ENCODE results near the gene ZNF672. TPM values are rescaled to one million over a fixed set of nuclear protein-coding genes. Genes with fewer than 3 reads are reported as not detected.

ZNF672 gene
- total RNA-seq, 2 experiments from 2014 or later: 35.9 to 38.4 TPM

- no peak for TF ChIP-seq CTCF (IDR thresholded peaks at IDR 0.05)
- peaks cover 8 to 15% of the 10 kb centered on the region in 2 experiments for H3K27me3 ChIP-seq (ENCODE audit: control insufficient read depth in 1 of 2, insufficient read depth in 2 of 2, low read length in 2 of 2)
- intact Hi-C loops (cut with DNase I, micrococcal nuclease): no loop called here
- Mint-ChIP-seq H3K27ac (no peak overlapping the region), H3K4me1 (ENCODE audit: low read depth) (no peaks in the 10 kb centered on the region), H3K27me3 (peaks cover 49% of the 10 kb centered on the region), H3K4me3 (no peak overlapping the region), H3K9me3 (no peaks in the 10 kb centered on the region), H3K36me3 (ENCODE audit: low read depth) (no peaks in the 10 kb centered on the region)
- POLR2A ChIA-PET: no interaction called here
- H3K4me1 ChIP-seq (ENCODE audit: insufficient read depth, low read length): no peaks in the 10 kb centered on the region
- H3K27ac ChIP-seq (ENCODE audit: low read depth in 1 of 2, low read length in 2 of 2): no peak overlapping the region
- H3K36me3 ChIP-seq (ENCODE audit: insufficient read depth, low read length): no peaks in the 10 kb centered on the region
- CTCF ChIA-PET: interaction anchor here (0.7 kb wide), 1 partner anchor 75 kb away, joined by 5 read pairs; no protein-coding TSS in a partner anchor
- ATAC-seq (ENCODE audit: poor library complexity): no peak
- DNase-seq: no peak
- no peak overlapping the region for H3K4me3 ChIP-seq (ENCODE audit: low read length)
- H3K9me3 ChIP-seq (ENCODE audit: control insufficient read depth in 1 of 2, insufficient read depth in 1 of 2, low read length in 2 of 2): no peaks in the 10 kb centered on the region
Observed at GRCh38 chr1:248894837-248895236, 56.8 kb downstream of the ZNF672 start.

DNA sequence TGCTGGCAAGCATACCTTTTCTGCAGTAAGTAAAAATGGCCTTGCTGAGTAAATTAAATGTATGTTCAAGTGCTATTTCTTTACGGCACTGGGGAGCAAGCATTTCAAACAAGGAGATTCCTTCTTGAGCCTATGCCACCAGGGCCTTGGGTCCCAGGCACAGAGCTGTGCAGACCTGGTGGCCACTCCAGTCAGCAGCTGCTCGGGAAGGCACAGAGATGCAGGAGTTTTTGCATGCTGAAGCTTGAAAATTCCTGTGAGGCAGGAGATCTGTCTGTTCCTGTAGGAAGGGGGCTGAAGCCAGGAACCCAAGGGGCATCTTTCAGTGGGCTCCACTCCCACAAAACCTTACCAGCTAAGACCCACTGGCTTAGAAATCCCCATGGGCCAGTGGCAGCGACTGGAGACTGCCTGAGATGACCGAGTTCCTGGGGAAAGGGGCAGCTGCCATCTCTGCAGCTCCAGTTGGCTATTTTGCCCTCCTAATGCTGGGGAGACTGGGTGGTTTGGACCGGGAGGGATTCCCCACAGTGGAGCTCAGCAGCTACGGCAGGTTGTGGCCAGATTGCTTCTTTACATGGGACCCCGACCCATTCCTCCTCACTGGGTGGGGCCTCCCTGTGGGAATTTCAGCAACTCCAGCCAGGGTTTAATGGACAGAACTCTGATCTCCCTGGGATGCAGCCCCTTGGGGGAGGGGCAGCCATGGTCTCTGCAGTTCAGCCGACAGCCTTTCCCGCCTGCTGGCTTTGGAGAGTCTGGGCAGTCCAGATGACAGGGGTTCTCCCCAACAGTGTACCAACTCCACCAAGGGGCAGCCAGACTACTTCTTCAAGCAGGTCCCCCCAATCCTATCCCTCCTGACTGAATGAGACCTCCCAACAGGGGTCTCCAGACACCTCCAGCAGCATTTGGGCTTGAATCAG lies 59.7 kb downstream of the ZNF672 start:
- H3K36me3 ChIP-seq (ENCODE audit: insufficient read depth, low read length): no peaks in the 10 kb centered on the region
- H3K27ac ChIP-seq (ENCODE audit: low read depth in 1 of 2, low read length in 2 of 2): no peak overlapping the region
- Mint-ChIP-seq H3K4me1 (ENCODE audit: low read depth) (no peaks in the 10 kb centered on the region), H3K36me3 (ENCODE audit: low read depth) (no peaks in the 10 kb centered on the region), H3K9me3 (no peaks in the 10 kb centered on the region), H3K27ac (no peak overlapping the region), H3K4me3 (no peak overlapping the region), H3K27me3 (peaks cover 39% of the 10 kb centered on the region)
- ChIA-PET CTCF (no interaction called here), POLR2A (no interaction called here)
- no peak for TF ChIP-seq CTCF (IDR thresholded peaks at IDR 0.05)
- no peak overlapping the region for H3K4me3 ChIP-seq (ENCODE audit: low read length)
- H3K27me3 ChIP-seq (ENCODE audit: control insufficient read depth in 1 of 2, insufficient read depth in 2 of 2, low read length in 2 of 2): peaks cover 4 to 15% of the 10 kb centered on the region in 2 experiments
- no peaks in the 10 kb centered on the region for H3K9me3 ChIP-seq (ENCODE audit: control insufficient read depth in 1 of 2, insufficient read depth in 1 of 2, low read length in 2 of 2)
- ATAC-seq (ENCODE audit: poor library complexity) (no peak), DNase-seq (no peak)
- intact Hi-C loops (cut with DNase I, micrococcal nuclease): no loop called here
- no peaks in the 10 kb centered on the region for H3K4me1 ChIP-seq (ENCODE audit: insufficient read depth, low read length)

Small RNA genes lying within 50 kb of the gene (microRNA-seq; reads per million reads assigned to microRNA genes)
- 1.0 reads per million for gene MIR3124 (ENCODE audit: borderline microRNAs expressed, borderline replicate concordance)

Other genes with a start within 250 kb of the ZNF672 start
- not detected for gene OR2T10, start 240.5 kb upstream of the ZNF672 start, total RNA-seq
- gene OR2T11, start 203.1 kb upstream of the ZNF672 start, total RNA-seq: not detected
- not detected for gene OR2T35, start 192.9 kb upstream of the ZNF672 start, total RNA-seq
- gene OR2T27, start 182.7 kb upstream of the ZNF672 start, total RNA-seq: not detected
- not detected for gene OR14I1, start 135.5 kb upstream of the ZNF672 start, total RNA-seq
- not detected for gene LYPD8, start 82.5 kb upstream of the ZNF672 start, total RNA-seq
- gene SH3BP5L, start 12.3 kb upstream of the ZNF672 start, total RNA-seq: 10 to 100 TPM; 21.7 to 25.2 TPM
- gene ZNF692, start 20.9 kb downstream of the ZNF672 start, total RNA-seq: 10 to 100 TPM; 23.3 to 27.3 TPM
- gene PGBD2, start 68.0 kb downstream of the ZNF672 start, total RNA-seq: under 1 TPM; 0.78 to 0.85 TPM

All from CD4-positive, alpha-beta T cell (primary cell).